Keratinocyte (primary cell): ENCODE measurements around the gene BABAM2. TPM values are rescaled to one million over a fixed set of nuclear protein-coding genes. Genes with fewer than 3 reads are reported as not detected.

Source experiments
- DNase-seq: peaks from one replicate; pipeline ENCODE4 v3.0.0-alpha.2; 2011; ENCODE audit warnings: low read depth, missing footprints, low spot score
- FAIRE-seq: peaks from 2 replicates; lab custom pipeline; 2011; peaks lifted over from hg19 to GRCh38; lab: Jason Lieb, UNC
- H2AFZ ChIP-seq: 2 replicates; pipeline ENCODE4 v1.6.0; 2012; ENCODE audit warnings: low read length, control low read depth, inconsistent platforms; ENCODE audit not compliant: control insufficient read depth
- H3K27ac ChIP-seq: 2 replicates; pipeline ENCODE4 v1.5.1; 2011; ENCODE audit warnings: low read length; ENCODE audit not compliant: control insufficient read depth, insufficient read depth
- H3K27me3 ChIP-seq: 3 replicates; pipeline ENCODE4 v1.6.0; 2011; ENCODE audit warnings: low read length; ENCODE audit not compliant: control insufficient read depth, insufficient read depth; ENCODE audit errors: extremely low read depth
- H3K36me3 ChIP-seq, 2 experiments: 2 replicates in 1 of 2; 3 replicates in 1 of 2; pipeline ENCODE4 v1.5.1; 2011; ENCODE audit warnings: low read length in 2 of 2, mild to moderate bottlenecking in 1 of 2; ENCODE audit not compliant: control insufficient read depth in 2 of 2, insufficient read depth in 2 of 2; ENCODE audit errors: extremely low read depth in 1 of 2
- H3K4me1 ChIP-seq: 3 replicates; pipeline ENCODE4 v1.5.1; 2011; ENCODE audit warnings: low read length; ENCODE audit not compliant: control insufficient read depth, insufficient read depth; ENCODE audit errors: extremely low read depth
- H3K4me2 ChIP-seq: 3 replicates; pipeline ENCODE4 v1.6.0; 2011; ENCODE audit warnings: low read depth, low read length; ENCODE audit not compliant: control insufficient read depth, insufficient read depth; ENCODE audit errors: extremely low read depth
- H3K4me3 ChIP-seq, 3 experiments: fragments of 200-600 bp in 1 of 3; sonication (generic) in 1 of 3; 2 replicates in 2 of 3; 3 replicates in 1 of 3; pipeline ENCODE4 v1.5.1; 2011 to 2016; ENCODE audit warnings: low read length in 3 of 3, mild to moderate bottlenecking in 3 of 3, control low read depth in 2 of 3, inconsistent platforms in 1 of 3, low read depth in 1 of 3, mixed read lengths in 1 of 3, mixed run types in 1 of 3, moderate library complexity in 1 of 3; ENCODE audit not compliant: control insufficient read depth in 2 of 3, insufficient read depth in 2 of 3; ENCODE audit errors: extremely low read depth in 1 of 3
- H3K79me2 ChIP-seq: 2 replicates; pipeline ENCODE4 v1.6.0; 2012; ENCODE audit warnings: low read length; ENCODE audit not compliant: control insufficient read depth, insufficient read depth
- H3K9ac ChIP-seq: 3 replicates; pipeline ENCODE4 v1.6.0; 2011; ENCODE audit warnings: low read length; ENCODE audit not compliant: control insufficient read depth, insufficient read depth; ENCODE audit errors: extremely low read depth
- H3K9me1 ChIP-seq: 3 replicates; pipeline ENCODE4 v1.6.0; 2011; ENCODE audit warnings: low read length; ENCODE audit not compliant: control insufficient read depth, insufficient read depth; ENCODE audit errors: extremely low read depth
- H3K9me3 ChIP-seq: 2 replicates; pipeline ENCODE4 v1.5.1; 2012; ENCODE audit warnings: low read depth, low read length; ENCODE audit not compliant: control insufficient read depth
- H4K20me1 ChIP-seq: 3 replicates; pipeline ENCODE4 v1.6.0; 2011; ENCODE audit warnings: low read length; ENCODE audit not compliant: control insufficient read depth, insufficient read depth; ENCODE audit errors: extremely low read depth
- CTCF ChIP-seq, 3 experiments: IDR thresholded peaks in 1 of 3; conservative IDR thresholded peaks in 1 of 3; optimal IDR thresholded peaks in 1 of 3; 2 replicates in 2 of 3; 3 replicates in 1 of 3; pipeline versions ENCODE3 to v1.5.1; 2011; ENCODE audit warnings: low read length in 3 of 3, mild to moderate bottlenecking in 3 of 3, moderate library complexity in 2 of 3, control low read depth in 1 of 3, inconsistent platforms in 1 of 3; ENCODE audit not compliant: insufficient read depth in 2 of 3; ENCODE audit errors: extremely low read depth in 1 of 3
- EZH2 ChIP-seq: IDR thresholded peaks from one replicate; pipeline ENCODE4 v1.6.1; 2012; ENCODE audit warnings: inconsistent platforms, mild to moderate bottlenecking, low read length, moderate library complexity
- dilution Hi-C: fragments of 300-500 bp; cut with MboI; formaldehyde crosslinking; loops from one replicate; pipeline ENCODE4 v1.7.0; 2020; ENCODE audit warnings: low sequenced_read_pairs; ENCODE audit not compliant: extremely low pct_ligation_motif_present
- polyA plus RNA-seq, 5 experiments: library from polyadenylated mRNA; depleted of rRNA in 3 of 5; stranded (reverse) in 3 of 5; stranded (forward) in 1 of 5; unstranded in 1 of 5; fragments of >200 nt; gene quantifications; 1 replicate in 1 of 5; 2 replicates in 3 of 5; 3 replicates in 1 of 5; pipeline versions ENCODE4 v1.2.1 to v1.2.3, GENCODE V29; 2011 to 2012; ENCODE audit warnings: missing spikeins in 2 of 5, low read depth in 1 of 5, low replicate concordance in 1 of 5

BABAM2 gene
- polyA plus RNA-seq, 1 donor (not counting 4 experiments of a cell fraction or from before 2014, with no cell fraction given) = 29.8 TPM

- Histone ChIP-seq H3K27me3 (no peaks in the 10 kb centered on the region), H4K20me1 (no peaks in the 10 kb centered on the region), H3K27ac (peak overlapping the region; percentile 98), H3K4me3 (no peak overlapping the region), H3K9ac (peak overlapping the region; percentile 57), H3K4me1 (peaks cover 35% of the 10 kb centered on the region), H3K79me2 (no peaks in the 10 kb centered on the region), H3K4me2 (peak overlapping the region; percentile 63), H3K9me3 (no peaks in the 10 kb centered on the region), H3K36me3 (no peaks in the 10 kb centered on the region), H2AFZ (no peak overlapping the region), H3K9me1 (no peaks in the 10 kb centered on the region)
- DNase-seq = no peak
- dilution Hi-C loops = no loop called here
- TF ChIP-seq EZH2 (no peak), CTCF (optimal IDR thresholded peaks at IDR 0.05 in 1 of 3, IDR thresholded peaks at IDR 0.05 in 1 of 3, conservative IDR thresholded peaks at IDR 0.05 in 1 of 3; ENCODE audit: extremely low read depth in 1 of 3, insufficient read depth in 2 of 3, low read length in 3 of 3) (no peak)
- FAIRE-seq = no peak
Observed at GRCh38 chr2:28276807-28277206, 386.3 kb downstream of the BABAM2 start.

- dilution Hi-C loops = no loop called here
- Histone ChIP-seq H3K27ac (no peak overlapping the region), H4K20me1 (no peaks in the 10 kb centered on the region), H3K4me2 (no peak overlapping the region), H2AFZ (no peak overlapping the region), H3K4me1 (peaks cover 35% of the 10 kb centered on the region), H3K9me3 (no peaks in the 10 kb centered on the region), H3K27me3 (no peaks in the 10 kb centered on the region), H3K4me3 (no peak overlapping the region), H3K9ac (no peak overlapping the region), H3K36me3 (no peaks in the 10 kb centered on the region), H3K79me2 (no peaks in the 10 kb centered on the region), H3K9me1 (no peaks in the 10 kb centered on the region)
- no peak for TF ChIP-seq EZH2
- TF ChIP-seq CTCF (optimal IDR thresholded peaks at IDR 0.05 in 1 of 3, IDR thresholded peaks at IDR 0.05 in 1 of 3, conservative IDR thresholded peaks at IDR 0.05 in 1 of 3; ENCODE audit: extremely low read depth in 1 of 3, insufficient read depth in 2 of 3, low read length in 3 of 3) = no peak
- DNase-seq (no peak), FAIRE-seq (no peak)
Observed at GRCh38 chr2:28277466-28277865, 386.9 kb downstream of the BABAM2 start.
